Sigmoid colon (tissue), 7 donors: ENCODE measurements around the gene ACOX3. TPM values are rescaled to one million over a fixed set of nuclear protein-coding genes. Genes with fewer than 3 reads are reported as not detected.

Experiments
- DNase-seq: peaks from one replicate; pipeline ENCODE4 v3.0.0-alpha.2; 2019
- H3K27ac ChIP-seq, 4 donors: fragments of 200-600 bp; sonication (generic); one replicate each; pipeline ENCODE4 v1.5.1; 2016 to 2019; ENCODE audit warnings: mild to moderate bottlenecking in 1 of 4
- H3K27me3 ChIP-seq, 3 donors: fragments of 200-600 bp; sonication (generic); one replicate each; pipeline ENCODE4 v1.5.1; 2019; ENCODE audit warnings: mild to moderate bottlenecking in 1 of 3
- H3K36me3 ChIP-seq, 4 donors: fragments of 200-600 bp; sonication (generic); one replicate each; pipeline ENCODE4 v1.5.1; 2016 to 2019
- H3K4me1 ChIP-seq, 4 donors: fragments of 200-600 bp; sonication (generic); one replicate each; pipeline ENCODE4 v1.5.1; 2017 to 2019
- H3K4me3 ChIP-seq, 4 donors: fragments of 200-600 bp; sonication (generic); one replicate each; pipeline ENCODE4 v1.5.1; 2017 to 2019; ENCODE audit warnings: mild to moderate bottlenecking in 2 of 4, moderate library complexity in 1 of 4
- H3K9me3 ChIP-seq, 4 donors: fragments of 200-600 bp in 3 of 4; sonication (generic) in 3 of 4; one replicate each; pipeline versions ENCODE4 v1.5.1 to v1.6.1; 2013 to 2019
- EP300 ChIP-seq, 4 donors: sonication (generic); formaldehyde crosslinking; IDR thresholded peaks; one replicate each; pipeline ENCODE4 v1.6.1; 2017; ENCODE audit warnings: antibody characterized with exemption in 4 of 4
- POLR2A ChIP-seq, 2 donors: fragments of 450-650 bp; IDR thresholded peaks; one replicate each; pipeline ENCODE4 v1.6.1; 2016; ENCODE audit warnings: antibody characterized with exemption in 2 of 2, mild to moderate bottlenecking in 2 of 2, moderate library complexity in 2 of 2
- POLR2AphosphoS5 ChIP-seq, 4 donors: sonication (generic); formaldehyde crosslinking; IDR thresholded peaks; one replicate each; pipeline ENCODE4 v1.6.1; 2017; ENCODE audit warnings: antibody characterized with exemption in 4 of 4
- WGBS, 2 donors: extraction: QIAGEN DNeasy Blood & Tissue Kit; methylation state at CpG; one replicate each; pipeline ENCODE4 v1.1.7; 2013; 5-methylcytosine and 5-hydroxymethylcytosine counted together
- intact Hi-C: fragments of 100-400 bp; cut with DNase I; formaldehyde crosslinking; loops from one replicate; pipeline ENCODE4 v1.15.1; 2023
- polyA plus RNA-seq, 3 donors: library from polyadenylated mRNA; stranded (reverse); fragments of 200-250 nt; gene quantifications; one replicate each; pipeline ENCODE4 v1.2.3, GENCODE V29; 2013
- total RNA-seq, 4 donors: library from RNA; depleted of rRNA; stranded (reverse); fragments of >200 nt; gene quantifications; one replicate each; pipeline ENCODE4 v1.1.0, GENCODE V29; 2016
- TF ChIP-seq, protein P1 (sequence below), 4 experiments: fragments of 450-650 bp in 3 of 4; fragments of 200-600 bp in 1 of 4; IDR thresholded peaks; one replicate each; pipeline ENCODE4 v1.5.1; 2016 to 2019; ENCODE audit warnings: antibody characterized with exemption in 4 of 4, mild to moderate bottlenecking in 3 of 4, moderate library complexity in 2 of 4
- donor health status: healthy with polysubstance abuse.
- donor health status: Bipolar disorder and iron deficiency.
- donor health status: healthy.

ACOX3 gene
- total and polyA plus RNA-seq, 7 donors = 8.4 to 51.0 (median 24.8) TPM

DNA sequence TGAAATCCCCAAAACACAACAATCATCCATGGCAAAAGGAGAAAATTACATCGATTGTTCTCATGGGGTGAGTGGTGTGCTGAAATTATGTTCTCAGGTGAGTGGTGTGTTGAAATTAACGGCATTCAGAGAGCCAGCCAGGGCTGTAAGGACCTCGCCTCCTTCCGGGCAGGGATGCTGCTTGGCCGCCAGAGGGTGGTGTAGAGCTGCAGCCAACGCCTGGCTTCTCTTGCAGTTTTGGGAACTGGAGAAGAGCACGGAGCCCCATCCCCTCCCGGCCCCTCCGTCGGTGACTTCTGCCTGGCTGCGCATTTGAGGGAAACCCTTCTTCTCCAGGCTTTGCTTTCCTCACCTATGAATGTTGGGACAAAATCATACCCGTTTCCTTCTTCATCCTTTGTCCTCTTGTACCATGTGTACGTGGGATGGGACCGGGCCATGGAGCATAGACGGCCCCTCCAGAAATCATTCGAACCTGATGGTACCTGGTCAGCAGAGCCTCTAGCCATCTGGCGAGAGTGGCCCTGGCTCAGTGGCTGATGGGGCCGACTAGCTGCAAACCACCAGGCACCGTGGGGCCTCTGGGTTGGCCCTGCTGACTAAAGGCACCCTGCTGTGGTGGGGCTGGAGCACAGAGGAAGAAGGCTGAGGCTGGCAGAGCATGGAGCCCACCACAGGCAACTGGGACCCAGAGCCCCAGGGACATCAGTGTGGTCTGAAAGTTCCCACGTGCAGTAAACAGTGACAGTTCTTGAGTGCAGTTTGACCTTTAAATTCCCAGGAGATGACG lies 28.4 kb upstream of the ACOX3 start:
- peak; percentile 82 for DNase-seq
- Histone ChIP-seq H3K27me3 (no peaks in the 10 kb centered on the region), H3K9me3 (no peaks in the 10 kb centered on the region), H3K36me3 (peaks cover 0 to 59% (median 27%) of the 10 kb centered on the region in 4 donors), H3K4me1 (peaks cover 0 to 26% (median 22%) of the 10 kb centered on the region in 4 donors), H3K4me3 (no peak overlapping the region), H3K27ac (no peak overlapping the region)
- TF ChIP-seq POLR2A (IDR thresholded peaks at IDR 0.05) = no peak
- peak in 1 of 4 donors; percentile 33 for TF ChIP-seq POLR2AphosphoS5 (IDR thresholded peaks at IDR 0.05)
- TF ChIP-seq EP300 (IDR thresholded peaks at IDR 0.05) = no peak
- TF ChIP-seq, protein P1, sequence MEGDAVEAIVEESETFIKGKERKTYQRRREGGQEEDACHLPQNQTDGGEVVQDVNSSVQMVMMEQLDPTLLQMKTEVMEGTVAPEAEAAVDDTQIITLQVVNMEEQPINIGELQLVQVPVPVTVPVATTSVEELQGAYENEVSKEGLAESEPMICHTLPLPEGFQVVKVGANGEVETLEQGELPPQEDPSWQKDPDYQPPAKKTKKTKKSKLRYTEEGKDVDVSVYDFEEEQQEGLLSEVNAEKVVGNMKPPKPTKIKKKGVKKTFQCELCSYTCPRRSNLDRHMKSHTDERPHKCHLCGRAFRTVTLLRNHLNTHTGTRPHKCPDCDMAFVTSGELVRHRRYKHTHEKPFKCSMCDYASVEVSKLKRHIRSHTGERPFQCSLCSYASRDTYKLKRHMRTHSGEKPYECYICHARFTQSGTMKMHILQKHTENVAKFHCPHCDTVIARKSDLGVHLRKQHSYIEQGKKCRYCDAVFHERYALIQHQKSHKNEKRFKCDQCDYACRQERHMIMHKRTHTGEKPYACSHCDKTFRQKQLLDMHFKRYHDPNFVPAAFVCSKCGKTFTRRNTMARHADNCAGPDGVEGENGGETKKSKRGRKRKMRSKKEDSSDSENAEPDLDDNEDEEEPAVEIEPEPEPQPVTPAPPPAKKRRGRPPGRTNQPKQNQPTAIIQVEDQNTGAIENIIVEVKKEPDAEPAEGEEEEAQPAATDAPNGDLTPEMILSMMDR (IDR thresholded peaks at IDR 0.05) = peak; percentile 76 to 92 (median 86)
- intact Hi-C loops = loop anchor here (1.0 kb wide), 2 partner anchors 78 to 125 kb away; no protein-coding TSS in a partner anchor
- WGBS, 2 donors = 52 to 54% methylated on average over 21 of the region's 21 CpGs

DNA sequence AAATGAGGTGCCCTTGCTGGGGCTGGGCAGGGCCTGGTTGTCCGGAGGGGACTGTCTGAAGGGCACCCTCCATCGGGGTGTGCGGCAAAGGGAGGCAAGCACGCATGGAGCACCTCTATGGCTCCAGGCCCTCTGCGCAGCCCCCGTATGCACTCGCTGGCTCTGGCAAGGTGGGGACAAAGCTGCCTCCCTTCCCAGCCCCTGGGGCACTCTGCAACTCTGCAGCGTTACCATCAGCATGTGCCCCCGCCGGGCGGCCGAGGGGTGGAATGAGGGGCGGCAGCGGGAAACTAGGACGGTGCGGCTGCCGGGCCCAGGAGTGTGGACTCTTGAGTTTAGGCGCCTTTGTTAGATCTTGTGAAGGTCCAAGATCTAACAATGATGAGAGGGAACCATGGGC lies 26.5 kb upstream of the ACOX3 start:
- intact Hi-C loops = no loop called here
- H3K4me1 ChIP-seq = peaks cover 0 to 7% (median 3%) of the 10 kb centered on the region in 4 donors
- H3K9me3 ChIP-seq = no peaks in the 10 kb centered on the region
- H3K36me3 ChIP-seq = peaks cover 0 to 77% (median 30%) of the 10 kb centered on the region in 4 donors
- no peak overlapping the region for H3K4me3 ChIP-seq
- no peaks in the 10 kb centered on the region for H3K27me3 ChIP-seq
- TF ChIP-seq, protein P1 (IDR thresholded peaks at IDR 0.05) = no peak
- no peak for TF ChIP-seq POLR2A (IDR thresholded peaks at IDR 0.05)
- TF ChIP-seq POLR2AphosphoS5 (IDR thresholded peaks at IDR 0.05) = no peak
- TF ChIP-seq EP300 (IDR thresholded peaks at IDR 0.05) = no peak
- 97% methylated on average over 18 of the region's 18 CpGs for WGBS, 2 donors
- no peak overlapping the region for H3K27ac ChIP-seq
- DNase-seq = no peak

DNA sequence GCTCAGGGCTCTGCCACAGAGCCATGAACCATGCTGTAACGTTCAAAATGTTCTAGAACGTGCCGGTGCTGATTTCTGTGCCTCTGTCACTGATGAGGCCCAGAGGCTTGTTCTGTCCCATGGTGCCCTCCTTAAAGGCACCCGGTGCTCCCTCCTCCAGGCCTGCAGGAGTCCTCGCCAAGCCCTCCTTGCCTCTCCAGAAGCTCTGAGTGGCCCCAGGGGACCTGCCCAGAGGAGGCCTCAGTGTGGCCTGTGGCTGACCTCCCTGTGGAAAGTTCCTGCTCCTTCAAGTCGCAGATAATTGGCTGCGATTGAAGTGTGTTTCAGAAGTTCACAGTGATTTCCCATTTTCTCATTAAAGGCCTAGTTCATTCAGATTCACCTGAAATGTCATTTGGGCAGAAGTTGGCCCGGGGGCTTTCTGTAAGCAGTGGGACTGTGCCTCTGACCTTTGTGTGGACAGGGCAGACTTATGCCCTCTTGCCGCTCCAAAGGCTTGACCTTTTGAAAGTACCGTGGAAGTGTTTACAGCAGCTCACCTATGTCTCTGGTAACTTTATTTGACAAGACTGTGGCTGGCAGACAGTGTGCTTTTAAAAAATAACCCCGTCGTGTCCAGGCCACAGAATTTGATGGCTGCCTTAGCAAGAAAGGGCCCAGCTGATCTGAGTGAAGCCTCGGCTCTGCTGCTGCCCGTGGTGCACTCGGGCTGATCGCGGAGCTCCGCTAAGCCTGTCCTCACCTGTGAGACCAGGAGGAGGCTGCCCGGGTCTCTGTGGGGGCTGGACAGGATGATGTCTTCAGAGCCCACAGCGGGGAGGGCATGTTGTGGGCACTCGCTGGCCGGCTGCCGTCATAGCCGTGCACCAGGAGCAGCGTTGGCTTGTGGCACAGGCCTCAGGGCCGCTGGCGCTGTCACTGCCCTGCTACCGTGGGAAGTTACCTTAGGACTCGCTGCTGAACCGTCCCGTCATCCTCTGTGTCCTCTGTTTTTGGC lies 25.4 kb upstream of the ACOX3 start:
- H3K27ac ChIP-seq = no peak overlapping the region
- H3K27me3 ChIP-seq = no peaks in the 10 kb centered on the region
- no peak for DNase-seq
- intact Hi-C loops = no loop called here
- peaks cover 9 to 87% (median 36%) of the 10 kb centered on the region in 4 donors for H3K36me3 ChIP-seq
- no peak overlapping the region for H3K4me3 ChIP-seq
- WGBS, 2 donors = 91 to 92% methylated on average over 31 of the region's 31 CpGs
- no peaks in the 10 kb centered on the region for H3K9me3 ChIP-seq
- TF ChIP-seq, protein P1 (IDR thresholded peaks at IDR 0.05) = no peak
- TF ChIP-seq POLR2A (IDR thresholded peaks at IDR 0.05) = no peak
- no peak for TF ChIP-seq POLR2AphosphoS5 (IDR thresholded peaks at IDR 0.05)
- no peak for TF ChIP-seq EP300 (IDR thresholded peaks at IDR 0.05)
- no peaks in the 10 kb centered on the region for H3K4me1 ChIP-seq

DNA sequence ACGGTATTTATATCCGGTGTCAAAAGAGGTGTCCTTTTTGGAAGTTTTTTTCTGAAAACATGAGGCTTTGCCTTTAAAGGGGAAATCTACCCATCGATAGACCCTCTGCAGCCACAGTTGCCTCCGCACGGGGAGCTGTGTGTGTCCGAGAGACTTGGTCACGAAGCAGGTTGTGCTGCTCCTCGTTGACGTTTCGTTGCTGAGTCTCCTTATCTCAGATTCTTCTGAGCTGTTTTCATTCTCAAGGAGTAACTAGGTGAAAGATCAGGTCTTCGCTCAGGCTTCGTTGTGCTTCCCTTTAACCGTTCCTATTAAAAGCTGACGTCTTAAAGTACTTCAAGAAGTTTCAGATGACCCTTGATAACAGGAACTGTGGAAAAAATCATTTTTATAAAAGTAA lies 23.9 kb upstream of the ACOX3 start:
- Histone ChIP-seq H3K27me3 (no peaks in the 10 kb centered on the region), H3K36me3 (peaks cover 10 to 93% (median 37%) of the 10 kb centered on the region in 4 donors), H3K9me3 (no peaks in the 10 kb centered on the region), H3K27ac (no peak overlapping the region), H3K4me3 (no peak overlapping the region), H3K4me1 (no peaks in the 10 kb centered on the region)
- intact Hi-C loops = no loop called here
- no peak for TF ChIP-seq POLR2AphosphoS5 (IDR thresholded peaks at IDR 0.05)
- WGBS, 2 donors = 94 to 95% methylated on average over 14 of the region's 14 CpGs
- no peak for DNase-seq

DNA sequence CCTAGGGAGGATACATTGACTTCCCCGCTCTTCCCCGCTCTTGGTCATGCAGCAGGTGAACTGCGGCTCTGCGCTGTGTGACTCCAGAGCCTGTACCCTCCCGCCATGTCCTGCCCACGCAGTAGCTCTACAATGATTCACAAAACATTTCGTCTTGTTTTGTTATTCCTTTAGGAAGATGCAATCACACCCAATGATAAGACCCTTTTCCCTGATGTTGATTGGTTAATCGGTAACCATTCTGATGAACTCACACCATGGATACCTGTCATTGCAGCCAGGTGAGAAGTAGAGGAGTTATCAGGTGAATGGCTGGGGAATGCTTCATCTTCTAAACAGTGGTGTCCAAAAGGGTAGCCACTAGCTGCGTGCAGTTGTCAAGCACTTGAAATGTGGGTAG lies 23.3 kb upstream of the ACOX3 start:
- Histone ChIP-seq H3K27ac (no peak overlapping the region), H3K9me3 (no peaks in the 10 kb centered on the region), H3K4me1 (no peaks in the 10 kb centered on the region), H3K36me3 (peaks cover 10 to 93% (median 38%) of the 10 kb centered on the region in 4 donors), H3K4me3 (no peak overlapping the region), H3K27me3 (no peaks in the 10 kb centered on the region)
- DNase-seq = no peak
- intact Hi-C loops = no loop called here
- TF ChIP-seq, protein P1 (IDR thresholded peaks at IDR 0.05) = no peak
- TF ChIP-seq EP300 (IDR thresholded peaks at IDR 0.05) (no peak), POLR2A (IDR thresholded peaks at IDR 0.05) (no peak), POLR2AphosphoS5 (IDR thresholded peaks at IDR 0.05) (no peak)
- WGBS, 2 donors = 95% methylated on average over 9 of the region's 9 CpGs
